Measurements from ENCODE around the gene MYO3B.

The MYO3B gene

DNA sequence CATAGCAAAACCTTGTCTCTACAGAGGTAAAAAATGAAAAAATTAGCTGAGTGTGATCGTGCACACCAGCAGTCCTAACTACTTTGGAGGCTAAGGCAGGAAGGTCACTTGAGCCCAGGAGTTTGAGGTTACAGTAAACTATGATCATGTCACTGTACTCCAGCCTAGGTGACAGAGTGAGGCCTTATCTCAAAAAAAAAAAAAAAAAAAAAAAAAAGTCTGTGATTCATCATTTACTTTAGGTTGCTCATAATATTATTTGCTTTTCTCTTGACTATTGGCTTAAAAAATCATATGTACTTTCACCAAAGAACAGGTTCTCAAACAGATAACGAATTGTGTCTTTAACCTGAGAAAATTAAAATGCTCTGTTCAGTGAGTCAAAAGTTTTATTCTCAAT is 129.1 kb downstream of the MYO3B start:
- DNase-seq, result no peak

DNA sequence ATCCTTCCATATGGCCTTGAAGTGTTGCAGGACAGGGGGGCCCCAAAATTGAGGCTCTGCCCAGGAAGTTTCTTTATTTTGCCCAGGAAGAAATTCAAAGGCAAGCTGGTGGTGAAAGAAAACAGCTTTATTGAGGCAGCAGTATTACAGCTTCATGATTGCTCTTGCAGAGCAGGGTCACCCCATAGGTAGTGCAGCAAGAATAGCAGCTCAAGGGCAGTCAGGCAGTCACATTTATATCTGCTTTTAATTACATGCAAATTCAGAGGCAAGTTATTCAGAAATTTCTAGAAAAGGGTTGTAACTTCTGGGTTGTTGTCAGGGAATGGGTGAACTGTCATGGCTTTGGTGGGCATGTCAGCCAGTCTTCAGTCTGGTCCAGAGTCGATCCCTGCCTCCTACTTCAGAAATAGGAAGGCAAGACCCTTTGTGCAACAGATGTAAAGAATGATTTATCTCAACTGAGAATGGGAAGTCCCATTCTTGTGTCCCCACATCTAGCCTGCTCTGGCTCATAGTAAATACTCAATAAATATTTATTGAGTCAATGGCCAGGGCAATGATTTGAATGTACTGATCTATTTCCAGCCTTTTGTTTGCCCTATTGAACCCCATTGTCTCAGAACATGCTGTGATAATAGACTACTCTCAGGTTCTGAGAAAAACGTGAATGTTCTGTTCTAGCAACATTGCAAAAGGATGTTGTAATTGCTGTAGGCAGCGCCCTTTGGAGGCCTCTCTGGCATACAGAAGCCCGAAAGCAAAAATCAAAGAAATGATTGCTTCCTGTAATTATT is 129.8 kb downstream of the MYO3B start:
- DNase-seq, result no peak

GRCh38 chr2:170310876-170311502 is 133.0 kb downstream of the MYO3B start:
- no peak for DNase-seq

DNA sequence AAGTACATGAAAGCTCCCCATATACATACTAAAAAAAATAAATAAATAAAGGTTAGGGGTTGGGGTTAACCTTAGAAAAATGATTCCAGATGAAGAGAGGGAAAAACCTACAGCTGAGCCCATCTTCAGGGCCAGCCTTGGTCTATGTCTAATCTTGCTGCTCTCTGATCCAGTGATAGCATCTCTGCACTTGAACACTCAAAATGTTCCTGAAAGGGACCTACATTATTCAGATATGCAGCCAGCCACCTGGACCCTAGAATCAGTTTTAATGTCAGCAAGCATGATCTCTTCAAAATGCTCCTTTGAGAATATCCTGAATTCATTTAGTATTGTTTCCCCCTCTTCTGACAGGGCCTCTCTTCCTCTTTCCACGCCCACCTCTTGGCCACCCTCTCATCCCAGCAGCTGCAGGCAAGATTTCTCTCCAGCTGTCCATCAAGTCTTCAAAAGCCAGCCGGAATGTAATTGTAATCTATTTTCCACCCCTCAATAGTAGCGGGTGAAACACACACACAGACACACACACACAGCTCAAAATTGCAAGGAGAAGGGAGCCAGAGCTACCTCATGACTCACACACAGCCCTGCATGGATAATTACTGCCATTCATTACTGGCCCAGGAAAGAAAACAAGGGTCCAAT is 135.5 kb downstream of the MYO3B start:
- peak; percentile 54 for DNase-seq

GRCh38 chr2:170313992-170314348 is 136.0 kb downstream of the MYO3B start:
- peak; percentile 54 for DNase-seq

GRCh38 chr2:170314744-170315447 is 136.9 kb downstream of the MYO3B start:
- no peak for DNase-seq

DNA sequence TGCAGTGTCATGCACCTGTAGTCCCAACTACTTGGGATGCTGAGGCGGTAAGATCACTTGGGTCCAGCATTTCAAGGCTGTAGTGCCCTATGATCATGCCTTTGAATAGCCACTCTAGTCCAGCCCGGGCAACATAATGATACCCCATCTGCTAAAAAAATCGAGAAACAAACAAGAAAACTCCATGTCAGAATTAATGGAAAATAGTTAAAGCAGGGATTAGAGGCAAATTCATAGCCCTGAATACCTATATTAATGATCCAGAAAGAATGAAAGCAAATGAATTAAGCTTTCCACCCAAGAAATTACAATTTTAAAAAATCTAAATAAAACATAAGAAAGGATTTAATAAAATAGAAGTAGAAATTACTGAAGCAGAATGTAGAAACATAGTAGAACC is 143.0 kb downstream of the MYO3B start:
- no peak for DNase-seq

DNA sequence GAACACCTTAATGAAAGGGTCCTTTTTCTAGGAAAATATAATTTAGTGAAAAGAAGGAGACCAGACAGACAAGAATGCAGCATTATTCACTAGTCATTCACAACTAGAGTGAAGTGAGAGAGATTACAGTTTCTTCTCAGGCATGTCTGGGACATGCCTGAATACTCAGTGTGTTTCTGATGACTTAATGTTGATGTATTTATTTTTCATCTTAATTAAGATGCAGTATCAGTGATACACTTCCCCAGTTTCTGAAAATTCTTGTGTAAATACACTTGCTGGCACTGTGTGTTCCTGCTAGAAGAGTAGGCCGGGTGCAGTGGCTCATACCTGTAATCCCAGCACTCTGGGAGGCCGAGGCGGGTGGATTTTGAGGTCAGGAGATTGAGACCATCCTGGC is 143.6 kb downstream of the MYO3B start:
- DNase-seq, result no peak

- DNase-seq, result no peak
These were observed 144.3 kb downstream of the MYO3B start for GRCh38 chr2:170322140-170322766.

GRCh38 chr2:170323743-170324142 is 145.8 kb downstream of the MYO3B start:
- DNase-seq, result no peak

DNA sequence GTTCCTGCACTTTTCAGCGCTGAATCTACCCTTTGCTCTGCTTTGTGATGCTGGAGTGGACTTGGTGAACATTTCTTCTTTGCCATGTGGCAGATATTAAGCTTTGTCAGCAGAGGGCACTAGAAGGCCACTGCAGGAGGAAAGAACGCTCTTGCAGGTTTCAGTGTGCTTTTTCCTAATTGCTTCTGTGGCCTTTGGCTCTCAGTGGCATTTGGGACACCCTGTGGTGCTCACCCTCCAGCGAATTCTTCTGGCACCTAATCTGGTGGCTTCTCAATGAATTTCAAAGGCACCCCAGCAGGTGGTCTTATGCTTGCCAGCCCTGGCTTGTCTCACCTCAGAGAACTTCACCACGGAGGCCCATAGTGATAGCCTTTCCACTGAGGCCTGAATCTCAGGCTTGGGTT is 146.7 kb downstream of the MYO3B start:
- no peak for DNase-seq

GRCh38 chr2:170330881-170331280 is 152.9 kb downstream of the MYO3B start:
- no peak for DNase-seq

GRCh38 chr2:170332676-170333402 is 154.9 kb downstream of the MYO3B start:
- DNase-seq, result no peak

DNA sequence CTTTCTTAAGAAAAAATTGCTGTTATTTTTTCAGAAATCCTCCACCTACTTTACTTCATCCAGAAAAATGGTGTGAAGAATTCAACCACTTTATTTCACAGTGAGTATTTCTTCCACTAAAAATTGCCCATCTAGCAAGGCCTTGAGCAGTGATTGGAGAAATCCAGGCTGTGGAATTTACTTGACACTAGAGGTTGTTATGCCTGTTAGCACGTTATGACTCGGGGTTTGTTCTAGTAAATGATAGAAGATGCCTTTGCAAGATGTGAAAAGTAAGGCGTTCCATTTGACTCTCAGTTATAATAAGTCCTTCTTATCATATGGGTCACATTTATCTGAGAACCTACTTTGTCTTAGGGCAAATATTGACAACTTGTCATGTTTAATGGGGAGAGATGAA is 157.4 kb downstream of the MYO3B start:
- DNase-seq, result no peak

DNA sequence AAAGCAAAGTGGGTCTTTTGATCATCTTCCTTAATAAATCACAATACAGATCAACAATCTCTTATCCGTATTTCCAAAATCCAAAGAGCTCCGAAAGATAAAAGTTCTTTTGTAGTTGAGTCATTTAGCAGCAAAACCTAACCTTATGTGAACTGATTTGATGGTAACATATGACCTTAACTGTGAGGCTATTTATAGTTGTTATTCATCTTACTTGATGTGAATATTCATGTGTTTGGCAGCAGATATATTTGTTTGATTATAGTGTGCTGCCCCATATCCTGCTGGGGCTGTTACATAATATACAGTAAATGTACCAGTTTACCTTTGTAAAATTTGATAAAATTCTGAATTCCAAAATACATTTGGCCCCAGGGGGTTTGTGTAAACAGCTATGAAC is 158.5 kb downstream of the MYO3B start:
- DNase-seq, result no peak

DNA sequence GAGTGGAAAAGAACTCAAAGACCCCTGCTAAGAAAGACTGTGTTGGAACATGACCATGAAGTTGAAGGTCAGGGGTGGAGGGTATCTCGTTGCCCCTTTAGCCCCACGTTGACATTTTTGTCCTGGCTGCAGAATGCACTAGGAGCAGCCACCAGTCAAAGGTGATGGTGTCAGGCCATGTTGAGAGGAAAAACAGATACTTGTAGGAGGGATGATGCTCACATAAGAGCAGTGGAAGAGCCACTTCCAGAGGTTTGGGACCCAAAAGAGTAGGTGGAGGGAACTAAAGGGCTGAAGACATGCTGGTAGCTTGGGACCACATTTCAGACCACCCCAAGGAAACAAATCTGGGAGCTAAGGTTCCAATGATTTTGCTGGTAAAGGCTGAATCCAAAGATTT is 159.0 kb downstream of the MYO3B start:
- DNase-seq, result no peak

DNA sequence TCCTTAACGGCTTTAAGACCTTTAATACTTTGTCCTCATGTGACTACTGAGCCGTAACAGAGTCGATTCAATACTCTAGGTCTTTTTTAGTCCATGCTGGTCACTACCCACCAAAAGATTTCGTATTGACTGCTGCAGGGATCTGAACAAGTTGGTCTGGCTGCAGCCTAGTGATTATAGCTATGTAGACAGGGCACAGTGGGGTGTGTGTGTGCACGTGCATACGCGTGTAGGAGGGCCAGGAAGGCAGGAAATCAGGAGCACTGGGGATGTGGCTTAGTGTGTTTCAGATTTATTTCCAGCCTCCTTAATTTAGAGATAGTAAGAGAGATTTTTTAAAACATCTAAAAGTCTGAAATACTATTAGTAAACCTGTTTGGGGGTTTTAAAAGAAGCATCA is 161.4 kb downstream of the MYO3B start:
- no peak for DNase-seq

GRCh38 chr2:170339750-170340692 is 162.1 kb downstream of the MYO3B start:
- no peak for DNase-seq

DNA sequence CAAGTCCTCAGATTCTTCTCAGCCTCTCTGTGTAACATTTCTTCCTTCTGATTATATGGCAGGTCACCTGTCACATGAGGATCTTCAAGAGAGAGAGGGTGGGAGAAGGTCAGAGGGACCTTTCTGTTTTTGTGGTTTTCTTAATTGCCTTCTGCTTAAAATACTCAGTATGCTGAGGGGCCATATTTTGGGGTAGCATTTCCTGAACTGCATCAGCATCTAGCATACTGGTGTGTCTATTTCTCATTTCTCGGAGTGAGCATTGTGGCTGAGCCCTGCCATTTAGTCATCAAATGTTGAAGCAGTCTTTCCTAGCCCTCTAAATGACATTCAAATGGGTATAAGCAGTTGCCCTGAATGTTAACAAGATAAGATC is 162.7 kb downstream of the MYO3B start:
- no peak for DNase-seq

DNA sequence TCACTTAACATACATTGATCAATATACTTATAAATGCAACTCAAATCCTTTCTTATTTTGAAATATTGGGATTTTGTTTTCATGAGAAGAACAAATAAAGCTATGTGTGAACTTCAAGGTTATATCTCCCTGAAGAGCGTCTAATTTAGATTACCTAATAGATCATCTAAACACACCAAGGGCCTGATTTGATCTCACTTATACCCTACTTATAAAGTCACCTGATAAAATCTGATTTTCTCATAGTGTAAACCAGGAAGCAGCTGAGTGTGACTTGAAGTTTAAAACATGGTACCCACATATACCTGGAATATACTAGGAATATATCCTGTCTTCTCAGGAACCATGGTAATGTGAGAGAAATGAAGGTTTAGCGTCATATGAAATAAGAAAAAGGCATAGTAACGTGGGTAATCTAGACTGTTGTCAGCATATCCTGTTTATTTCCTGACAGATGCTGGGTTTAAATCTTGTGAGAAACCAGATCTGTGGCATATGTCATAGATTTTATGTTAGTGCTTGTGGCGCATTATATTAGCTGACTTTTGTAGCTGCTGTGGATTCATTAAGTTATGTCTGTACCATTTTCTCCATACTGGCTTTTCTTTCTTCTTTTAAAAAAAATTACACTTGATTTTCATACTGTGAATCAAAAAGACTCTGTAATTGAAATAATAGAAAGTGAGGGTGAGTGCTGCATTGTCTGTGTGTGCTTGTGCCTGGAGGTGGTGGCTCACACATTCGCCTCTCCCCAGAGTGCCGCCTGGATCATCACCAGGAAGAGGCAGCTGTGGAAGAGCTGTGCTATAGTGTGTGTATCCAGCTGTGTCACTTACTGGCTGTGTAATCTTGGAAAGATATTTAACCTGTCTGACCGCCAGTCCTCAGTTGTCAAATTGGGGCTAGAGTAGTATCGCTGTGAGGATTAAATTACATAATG is 164.0 kb downstream of the MYO3B start:
- no peak for DNase-seq

Data from NCI-H1105 (cell line).